HG02973 (cell line): ENCODE measurements around the gene ELMOD2.
"Not testable (repeated sequence)": the region's sequence is repeated elsewhere in the genome, so short reads cannot be mapped to it uniquely, and the experiment has no call there.

Experiments used
- ATAC-seq: cut with Tn5 transposase; IDR thresholded peaks from one replicate; pipeline ENCODE4 v1.9.1; 2021; ENCODE audit warnings: moderate library complexity; ENCODE audit not compliant: unreplicated experiment

The ELMOD2 gene

DNA sequence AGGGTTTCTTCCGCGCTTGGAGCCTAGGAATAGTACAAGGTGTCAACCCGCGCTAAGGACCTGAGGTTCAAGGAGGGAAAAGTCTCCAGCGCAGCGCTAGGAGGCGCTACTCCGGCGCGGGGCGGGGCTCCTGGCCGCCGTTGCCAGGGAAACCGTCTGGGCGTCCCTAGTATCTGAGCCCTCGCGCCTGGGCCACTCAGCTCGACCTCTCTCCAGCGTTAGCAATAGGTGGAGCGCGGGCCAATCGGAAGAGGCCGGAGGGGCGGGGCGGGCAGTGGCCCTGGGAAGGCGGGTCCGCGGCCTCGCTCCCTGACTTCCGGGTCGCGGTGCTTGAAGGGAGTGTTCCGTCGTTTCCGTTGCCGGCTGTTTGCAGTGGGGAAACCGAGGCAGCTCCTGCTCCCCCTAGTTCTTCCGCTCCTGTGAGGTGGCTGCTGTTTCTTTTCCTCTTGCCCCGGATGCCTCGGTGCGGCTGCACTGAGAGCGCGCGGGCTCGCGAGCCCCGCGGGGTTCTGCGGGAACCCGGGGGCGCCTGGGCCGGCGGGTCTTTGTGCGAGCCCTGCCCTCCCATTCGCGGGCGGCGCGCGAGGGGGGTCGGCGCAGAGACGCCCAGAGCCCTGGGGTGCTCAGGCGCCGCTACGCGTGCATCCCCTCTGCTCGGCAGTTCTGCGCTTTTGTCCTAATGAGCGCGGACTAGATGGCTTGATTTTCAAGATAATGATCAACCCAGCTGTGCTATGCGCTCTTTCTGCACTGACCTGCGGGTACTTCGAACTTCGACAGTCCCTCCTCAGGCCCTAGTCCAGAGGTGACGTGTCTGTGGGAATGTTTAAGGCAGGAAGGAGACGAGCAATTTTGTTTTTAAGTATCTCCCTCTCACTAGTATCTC is at the start of gene ELMOD2:
ELMOD2 (plus strand) TSS at position 312 of the 886 bp plus-strand sequence. CDS start 1,261 bp downstream, outside the sequence.
- ATAC-seq: peak; percentile 100

DNA sequence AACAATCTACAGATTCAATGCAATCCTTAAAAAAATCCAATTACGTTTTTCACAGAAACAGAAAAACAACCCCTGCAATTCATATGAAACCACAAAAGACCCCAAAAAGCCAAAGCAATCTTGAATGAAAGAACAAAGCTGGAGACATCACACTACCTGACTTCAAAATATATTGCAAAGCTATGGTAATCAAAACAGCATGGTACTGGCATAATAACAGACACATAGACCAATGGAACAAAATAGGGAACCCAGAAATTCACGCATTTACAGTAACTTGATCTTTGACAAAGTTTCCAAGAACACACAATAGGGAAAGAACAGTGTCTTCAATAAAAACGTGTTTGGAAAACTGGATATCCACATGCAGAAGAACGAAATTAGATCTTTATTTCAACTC is 40.5 kb upstream of the ELMOD2 start:
- ATAC-seq: no peak

DNA sequence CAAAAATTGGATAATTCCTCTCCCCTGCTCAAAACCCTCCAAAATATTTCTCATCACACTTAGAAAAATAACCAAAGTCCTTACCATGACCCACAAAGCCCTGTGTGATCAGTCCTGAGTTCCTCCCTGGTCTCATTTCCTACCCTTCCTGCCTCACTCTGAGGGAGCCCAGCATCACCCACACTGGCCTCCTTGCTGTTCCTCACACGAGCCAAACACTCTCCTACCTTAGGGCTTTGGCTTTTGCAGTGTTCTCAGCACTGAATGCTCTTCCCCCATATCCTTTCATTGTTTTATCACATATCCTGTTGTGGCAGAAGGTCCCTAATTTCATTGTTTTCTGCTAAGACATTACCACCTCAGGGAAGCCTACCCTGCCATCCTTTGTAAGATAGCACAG is 38.0 kb upstream of the ELMOD2 start:
- ATAC-seq: no peak

DNA sequence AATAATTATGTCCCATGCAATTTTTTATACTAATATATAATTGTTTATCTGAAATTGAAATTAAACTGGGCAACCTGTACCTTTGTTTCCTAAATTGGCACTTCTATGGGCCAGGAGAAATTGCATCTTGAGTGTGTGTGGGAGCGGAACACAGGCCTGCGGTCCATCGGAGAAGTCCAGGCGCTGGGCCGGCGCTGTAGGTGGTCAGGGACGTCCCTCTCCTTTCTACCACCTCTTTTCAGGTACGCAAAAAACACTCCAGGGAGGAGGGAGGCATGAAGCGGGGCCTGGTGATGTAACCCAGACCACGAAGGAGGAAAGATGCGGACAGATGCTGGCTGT is 26.6 kb upstream of the ELMOD2 start:
- no peak for ATAC-seq

DNA sequence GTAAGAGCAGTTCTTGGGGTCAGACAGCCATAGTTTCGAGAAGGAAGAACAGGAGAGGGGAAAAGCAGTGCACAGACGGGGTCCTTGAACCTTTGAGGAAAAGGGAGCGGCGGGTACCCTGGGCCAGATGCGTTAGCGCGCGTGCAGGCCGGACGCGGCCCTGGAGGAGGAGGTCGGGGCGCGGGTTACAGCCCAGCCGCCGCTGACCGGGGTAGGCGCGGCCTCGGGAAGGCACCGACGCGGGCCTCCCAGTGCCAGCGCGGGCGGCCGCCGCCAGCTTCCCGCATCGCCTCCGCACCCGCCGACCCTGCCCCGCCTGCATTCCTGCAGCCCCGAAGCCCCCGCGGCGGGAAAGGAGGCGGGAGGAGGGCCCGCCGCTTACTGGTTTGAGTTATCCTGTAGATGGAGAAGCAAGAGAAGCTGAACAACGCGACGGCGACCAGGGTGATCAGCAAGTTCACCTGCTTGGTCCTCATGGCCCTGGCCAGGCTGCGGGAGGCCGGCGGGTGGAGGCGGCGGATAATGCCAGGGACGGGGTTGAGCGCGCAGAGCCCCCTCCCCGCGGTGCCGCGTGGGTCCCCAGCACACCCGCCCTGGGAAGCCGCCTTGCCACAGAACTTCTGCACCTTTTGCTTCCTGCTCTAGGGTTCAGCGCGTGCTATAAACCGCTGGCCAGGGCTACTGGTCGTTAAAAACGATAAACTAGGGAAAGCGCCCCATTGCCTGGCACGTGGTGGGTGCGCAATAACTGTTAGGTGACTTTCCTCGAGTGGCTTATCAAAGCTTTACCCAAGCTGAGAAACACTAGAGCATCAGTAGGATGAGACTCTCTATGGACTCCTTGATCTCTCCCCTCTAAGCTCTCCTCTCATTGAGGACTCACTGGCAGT is 26.0 kb upstream of the ELMOD2 start, which contains the start of gene MGAT4D:
MGAT4D (minus strand) TSS at position 547 of the 890 bp plus-strand sequence; CDS start at position 476, 71 bp downstream.
- ATAC-seq: no peak

GRCh38 chr4:140499391-140499790 is 24.6 kb upstream of the ELMOD2 start:
- no peak for ATAC-seq

DNA sequence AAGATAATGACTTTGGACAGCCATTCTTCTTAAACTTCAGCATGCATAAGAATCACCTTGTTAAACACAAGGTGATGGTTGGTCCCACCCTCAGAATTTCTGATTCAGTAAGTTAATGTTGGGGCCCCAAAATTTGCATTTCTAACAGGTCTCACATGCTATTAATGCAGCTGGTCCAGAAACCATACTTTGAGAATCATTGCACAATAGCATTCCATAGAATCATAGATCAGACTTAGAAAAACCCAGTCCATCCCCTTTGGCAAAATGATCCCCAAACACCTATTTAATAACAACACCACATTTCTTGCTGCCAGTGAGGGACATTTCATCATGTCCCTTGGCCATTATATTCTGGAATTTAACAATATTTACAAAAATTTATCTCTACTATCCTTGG is 19.7 kb upstream of the ELMOD2 start:
- ATAC-seq: no peak

DNA sequence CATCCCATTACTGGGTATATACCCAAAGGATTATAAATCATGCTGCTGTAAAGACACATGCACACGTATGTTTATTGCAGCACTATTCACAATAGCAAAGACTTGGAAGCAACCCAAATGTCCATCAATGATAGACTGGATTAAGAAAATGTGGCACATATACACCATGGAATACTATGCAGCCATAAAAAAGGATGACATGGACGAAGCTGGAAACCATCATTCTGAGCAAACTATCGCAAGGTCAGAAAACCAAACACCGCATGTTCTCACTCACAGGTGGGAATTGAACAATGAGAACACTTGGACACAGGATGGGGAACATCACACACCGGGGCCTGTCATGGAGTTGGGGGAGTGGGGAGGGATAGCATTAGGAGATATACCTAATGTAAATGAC is 10.2 kb upstream of the ELMOD2 start:
- ATAC-seq: not testable (repeated sequence)

DNA sequence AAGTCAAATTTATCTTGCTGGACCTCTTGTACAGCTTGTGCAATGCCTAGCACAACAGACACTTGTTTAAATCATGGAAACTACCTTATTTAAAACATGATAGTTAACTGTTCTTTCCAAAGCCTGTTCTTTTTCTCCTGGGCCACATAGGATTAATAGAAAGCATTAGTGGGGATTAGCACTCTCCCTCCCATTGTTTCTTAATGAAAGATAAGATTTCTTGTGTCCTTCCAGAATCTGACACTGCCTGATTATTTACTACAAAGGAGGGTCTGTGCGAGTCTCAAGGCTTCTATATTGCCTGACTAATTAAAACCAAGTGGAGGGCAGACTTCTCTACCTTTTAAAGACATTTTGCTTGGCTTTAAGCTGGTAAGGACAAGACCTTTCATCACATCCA is 8.5 kb upstream of the ELMOD2 start:
- no peak for ATAC-seq

- peak; percentile 9 for ATAC-seq
Observed at GRCh38 chr4:140523370-140523856, 555 bp upstream of the ELMOD2 start.

DNA sequence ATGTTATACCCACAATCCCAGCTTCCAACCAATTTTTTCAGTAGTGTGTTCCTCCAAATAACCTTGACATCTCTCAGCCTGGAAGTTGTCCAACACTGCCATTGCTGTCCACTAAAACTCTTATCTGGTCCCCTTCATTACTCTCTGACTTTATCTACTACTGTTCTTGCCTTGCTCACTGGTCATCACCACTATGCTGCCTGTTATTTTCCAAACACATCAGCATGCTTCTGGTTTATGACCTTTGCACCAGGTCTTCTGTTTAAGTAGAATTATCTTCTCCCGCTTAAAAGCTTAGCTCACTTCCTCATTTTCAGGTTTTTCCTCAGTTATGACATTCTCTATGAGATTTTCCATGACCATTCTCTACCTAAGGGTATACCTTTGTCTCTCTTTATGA is 5.5 kb downstream of the ELMOD2 start:
- ATAC-seq: no peak

- no peak for ATAC-seq
Observed at GRCh38 chr4:140533951-140534480, 10.0 kb downstream of the ELMOD2 start.

GRCh38 chr4:140556372-140557085 is 32.6 kb downstream of the ELMOD2 start:
- peak; percentile 99 for ATAC-seq

GRCh38 chr4:140557831-140558435 is 34.0 kb downstream of the ELMOD2 start:
- no peak for ATAC-seq

DNA sequence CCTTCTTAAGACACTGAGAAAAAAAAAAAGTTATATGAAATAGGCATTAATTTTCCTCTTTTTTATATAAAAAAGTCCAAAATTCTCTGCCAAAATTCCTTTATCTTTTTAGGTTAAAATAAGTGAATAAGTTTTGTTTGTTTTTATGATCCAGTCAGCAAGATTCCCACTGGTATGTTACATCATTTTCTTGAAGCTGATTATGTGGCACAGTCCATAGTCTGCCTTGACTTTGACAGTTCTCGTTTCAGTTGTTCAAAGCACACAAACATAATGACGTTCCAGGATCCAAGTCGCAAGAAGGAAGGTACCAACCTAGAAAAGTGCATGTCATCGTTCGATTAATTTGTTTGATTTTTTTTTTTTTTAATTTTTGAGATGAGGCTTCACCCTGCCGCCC is 35.7 kb downstream of the ELMOD2 start:
- no peak for ATAC-seq

- no peak for ATAC-seq
Observed at GRCh38 chr4:140568507-140569306, 44.7 kb downstream of the ELMOD2 start, which contains the start of gene UCP1. TSS of gene UCP1 (minus strand) at chr4:140568961. CDS start at chr4:140568729, 232 bp downstream.

- no peak for ATAC-seq
Observed at GRCh38 chr4:140569307-140569638, 45.3 kb downstream of the ELMOD2 start.

DNA sequence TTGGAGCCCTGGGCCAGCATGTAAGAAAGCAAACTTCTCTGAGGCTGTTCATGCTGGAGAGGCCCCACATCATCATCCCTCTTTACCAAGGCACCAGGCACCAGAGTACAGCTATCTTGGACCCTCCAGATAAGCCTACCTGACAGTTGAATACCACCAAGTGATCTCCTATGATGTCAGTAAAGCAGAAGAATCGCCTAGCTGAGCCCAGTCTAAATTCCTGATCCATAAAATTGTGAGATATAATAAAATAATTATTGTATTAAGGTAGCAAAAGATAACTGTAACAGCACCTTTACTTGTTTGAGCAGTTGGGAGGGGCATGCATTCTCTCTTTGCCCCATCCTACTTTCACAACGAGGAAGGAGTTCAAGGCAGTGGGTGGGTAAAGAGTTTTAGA is 47.7 kb downstream of the ELMOD2 start:
- ATAC-seq: no peak

GRCh38 chr4:140575489-140575888 is 51.5 kb downstream of the ELMOD2 start:
- ATAC-seq: no peak
